Heart left ventricle (tissue), 13 donors: ENCODE results near the gene PLCXD1.

Experiments used
- CTCF ChIP-seq, 12 donors: fragments of 200-600 bp; sonication (generic) in 4 of 12; IDR thresholded peaks; one replicate each; pipeline versions ENCODE4 v1.5.0 to v1.8.0; 2018 to 2022; ENCODE audit warnings: antibody characterized with exemption in 12 of 12, mild to moderate bottlenecking in 5 of 12
- POLR2A ChIP-seq, 2 donors: fragments of 450-650 bp; IDR thresholded peaks; one replicate each; pipeline ENCODE4 v1.6.1; 2017; ENCODE audit warnings: antibody characterized with exemption in 2 of 2, mild to moderate bottlenecking in 2 of 2, moderate library complexity in 2 of 2
- donor health status: ischemic (EF 13 %, LVEDD 7.1; RV severe dilation, severe dysfunction).
- donor health status: DM: no; HTN: yes; CAD: no.
- donor health status: DM: no; HTN: no; CAD: no.
- donor health status: ischemic (EF 25% LVEDD 6.9; RV normal size, moderate dysfunction).
- donor health status: ischemic (EF 25% LVEDD 5.7; RV mildly dilated, moderate dysfunction).
- donor health status: ischemic (EF 35%, LVEDD 5.7; RV mildly dilated, moderate dysfunction).
- donor health status: nonischemic (EF 11% LVEDD 7.7; RV severe dilation, severe dysfunction).
- donor health status: DM: yes; HTN: yes; CAD: no.
- donor health status: PGD.
- donor health status: ischemic (EF 29% LVEDD 5.4; RV normal size, mild dysfunction).
- donor health status: nonischemic (EF 23%, LVEDD 6.1; RV moderate dilation, normal function).

GRCh38 chrX:257681-258289, 23.4 kb upstream of the PLCXD1 start:
- TF ChIP-seq POLR2A (IDR thresholded peaks at IDR 0.05) (no peak), CTCF (IDR thresholded peaks at IDR 0.05) (no peak)
